Panc1 (cell line): ENCODE data around the gene PSMD7. TPM values are rescaled to one million over a fixed set of nuclear protein-coding genes. Genes with fewer than 3 reads are reported as not detected.

Source experiments
- ATAC-seq: fragments of 200-7000 bp; cut with Tn5 transposase; 2 replicates; pipeline ENCODE4 v1.9.1; 2020; ENCODE audit warnings: mild to moderate bottlenecking, moderate library complexity
- BruUV-seq: library from RNA; stranded (reverse); fragments of 400-500 nt; replicated peaks from 2 replicates; lab custom pipeline; 2021; lab: Mats Ljungman, UMichigan
- CTCF ChIA-PET: fragments of 300-600 bp; sonication (Branson Sonifier 250); formaldehyde crosslinking; loops from one replicate; lab custom pipeline; 2022; ENCODE audit warnings: antibody characterized with exemption; lab: Charles Lee
- POLR2A ChIA-PET: fragments of 300-600 bp; sonication (Branson Sonifier 250); formaldehyde crosslinking; loops from one replicate; lab custom pipeline; 2022; ENCODE audit warnings: antibody characterized with exemption; lab: Charles Lee
- DNase-seq: peaks from one replicate; pipeline ENCODE4 v3.0.0-alpha.2; 2010; ENCODE audit warnings: low read depth, low spot score
- H3K27ac ChIP-seq: 2 replicates; pipeline ENCODE4 v1.5.1; 2011; ENCODE audit warnings: mild to moderate bottlenecking, low read length, inconsistent platforms
- H3K27me3 ChIP-seq: fragments of 200-500 bp; sonication (Bioruptor generic); 2 replicates; pipeline ENCODE4 v1.6.0; 2014; ENCODE audit warnings: low read length, inconsistent platforms; ENCODE audit not compliant: control insufficient read depth, insufficient read depth
- H3K36me3 ChIP-seq: fragments of 200-500 bp; sonication (Bioruptor generic); 2 replicates; pipeline ENCODE4 v1.5.1; 2014; ENCODE audit warnings: inconsistent platforms, mild to moderate bottlenecking, low read length, moderate library complexity; ENCODE audit not compliant: control insufficient read depth, insufficient read depth
- H3K4me1 ChIP-seq: 2 replicates; pipeline ENCODE4 v1.5.1; 2011; ENCODE audit warnings: inconsistent platforms, mild to moderate bottlenecking, low read length, moderate library complexity; ENCODE audit not compliant: control insufficient read depth, insufficient read depth
- H3K4me3 ChIP-seq, 2 experiments: 2 replicates each; pipeline ENCODE4 v1.5.1; 2011 to 2012; ENCODE audit warnings: low read depth in 2 of 2, low read length in 2 of 2, mild to moderate bottlenecking in 2 of 2, inconsistent platforms in 1 of 2, moderate library complexity in 1 of 2
- H3K9me3 ChIP-seq: fragments of 200-500 bp; sonication (Bioruptor generic); 2 replicates; pipeline ENCODE4 v1.5.1; 2014; ENCODE audit warnings: low read depth, mild to moderate bottlenecking, inconsistent platforms, low read length, moderate library complexity; ENCODE audit not compliant: control insufficient read depth, insufficient read depth
- POLR2AphosphoS5 ChIP-seq: IDR thresholded peaks from 2 replicates; pipeline ENCODE4 v1.6.1; 2012; ENCODE audit warnings: mild to moderate bottlenecking, low read depth, low read length, moderate library complexity
- SIN3A ChIP-seq: IDR thresholded peaks from 2 replicates; pipeline ENCODE4 v1.6.1; 2012; ENCODE audit warnings: low read depth, mild to moderate bottlenecking, low read length, moderate library complexity, borderline replicate concordance; ENCODE audit not compliant: insufficient read depth
- TCF7L2 ChIP-seq: IDR thresholded peaks from 2 replicates; pipeline ENCODE4 v1.6.1; 2011; ENCODE audit warnings: mild to moderate bottlenecking, low read depth, low read length, inconsistent platforms
- in situ Hi-C: cut with HindIII; loops from 2 replicates; pipeline ENCODE4 v1.10.0; 2016; ENCODE audit warnings: low sequenced_read_pairs, low pct_unique_long_range_greater_than_20kb
- intact Hi-C: fragments of 100-400 bp; cut with micrococcal nuclease; formaldehyde crosslinking; loops from one replicate; pipeline ENCODE4 v1.10.0; 2022; ENCODE audit not compliant: unreplicated experiment
- total RNA-seq: library from RNA; stranded (reverse); gene quantifications from one replicate; pipeline ENCODE4 v1.2.1, GENCODE V29; 2021; ENCODE audit not compliant: unreplicated experiment
- TF ChIP-seq, protein P1 (sequence below): fragments of 450-650 bp; IDR thresholded peaks from 2 replicates; pipeline ENCODE4 v1.5.1; 2017; ENCODE audit warnings: mild to moderate bottlenecking
- TF ChIP-seq, protein P2 (sequence below), 2 experiments: IDR thresholded peaks; 2 replicates each; pipeline ENCODE4 v1.6.1; 2011 to 2012; ENCODE audit warnings: low read depth in 2 of 2, control low read depth in 1 of 2, low read length in 1 of 2, mild to moderate bottlenecking in 1 of 2, moderate library complexity in 1 of 2; ENCODE audit not compliant: insufficient read depth in 1 of 2

Gene PSMD7
- total RNA-seq, 1 experiment from 2014 or later, result 83.9 TPM

- ChIA-PET CTCF (no interaction called here), POLR2A (interaction anchor here (0.7 kb wide), 1 partner anchor 1236 kb away, joined by 3 read pairs; no protein-coding TSS in a partner anchor)
- intact Hi-C loops, result no loop called here
- H3K27ac ChIP-seq, result no peak overlapping the region
- in situ Hi-C loops, result no loop called here
- ATAC-seq, result no peak
- H3K27me3 ChIP-seq, result no peaks in the 10 kb centered on the region
- peaks cover 43% of the 10 kb centered on the region for H3K36me3 ChIP-seq
- H3K9me3 ChIP-seq, result no peaks in the 10 kb centered on the region
- no peak overlapping the region for H3K4me3 ChIP-seq
- TF ChIP-seq POLR2AphosphoS5, result no peak
- TF ChIP-seq, protein P1, sequence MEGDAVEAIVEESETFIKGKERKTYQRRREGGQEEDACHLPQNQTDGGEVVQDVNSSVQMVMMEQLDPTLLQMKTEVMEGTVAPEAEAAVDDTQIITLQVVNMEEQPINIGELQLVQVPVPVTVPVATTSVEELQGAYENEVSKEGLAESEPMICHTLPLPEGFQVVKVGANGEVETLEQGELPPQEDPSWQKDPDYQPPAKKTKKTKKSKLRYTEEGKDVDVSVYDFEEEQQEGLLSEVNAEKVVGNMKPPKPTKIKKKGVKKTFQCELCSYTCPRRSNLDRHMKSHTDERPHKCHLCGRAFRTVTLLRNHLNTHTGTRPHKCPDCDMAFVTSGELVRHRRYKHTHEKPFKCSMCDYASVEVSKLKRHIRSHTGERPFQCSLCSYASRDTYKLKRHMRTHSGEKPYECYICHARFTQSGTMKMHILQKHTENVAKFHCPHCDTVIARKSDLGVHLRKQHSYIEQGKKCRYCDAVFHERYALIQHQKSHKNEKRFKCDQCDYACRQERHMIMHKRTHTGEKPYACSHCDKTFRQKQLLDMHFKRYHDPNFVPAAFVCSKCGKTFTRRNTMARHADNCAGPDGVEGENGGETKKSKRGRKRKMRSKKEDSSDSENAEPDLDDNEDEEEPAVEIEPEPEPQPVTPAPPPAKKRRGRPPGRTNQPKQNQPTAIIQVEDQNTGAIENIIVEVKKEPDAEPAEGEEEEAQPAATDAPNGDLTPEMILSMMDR, result no peak
- no peak for TF ChIP-seq TCF7L2
- no peak for DNase-seq
- no peaks in the 10 kb centered on the region for H3K4me1 ChIP-seq
- TSS peak; percentile 30 for BruUV-seq
Observed at GRCh38 chr16:74305281-74305680, 8.7 kb downstream of the PSMD7 start.

DNA sequence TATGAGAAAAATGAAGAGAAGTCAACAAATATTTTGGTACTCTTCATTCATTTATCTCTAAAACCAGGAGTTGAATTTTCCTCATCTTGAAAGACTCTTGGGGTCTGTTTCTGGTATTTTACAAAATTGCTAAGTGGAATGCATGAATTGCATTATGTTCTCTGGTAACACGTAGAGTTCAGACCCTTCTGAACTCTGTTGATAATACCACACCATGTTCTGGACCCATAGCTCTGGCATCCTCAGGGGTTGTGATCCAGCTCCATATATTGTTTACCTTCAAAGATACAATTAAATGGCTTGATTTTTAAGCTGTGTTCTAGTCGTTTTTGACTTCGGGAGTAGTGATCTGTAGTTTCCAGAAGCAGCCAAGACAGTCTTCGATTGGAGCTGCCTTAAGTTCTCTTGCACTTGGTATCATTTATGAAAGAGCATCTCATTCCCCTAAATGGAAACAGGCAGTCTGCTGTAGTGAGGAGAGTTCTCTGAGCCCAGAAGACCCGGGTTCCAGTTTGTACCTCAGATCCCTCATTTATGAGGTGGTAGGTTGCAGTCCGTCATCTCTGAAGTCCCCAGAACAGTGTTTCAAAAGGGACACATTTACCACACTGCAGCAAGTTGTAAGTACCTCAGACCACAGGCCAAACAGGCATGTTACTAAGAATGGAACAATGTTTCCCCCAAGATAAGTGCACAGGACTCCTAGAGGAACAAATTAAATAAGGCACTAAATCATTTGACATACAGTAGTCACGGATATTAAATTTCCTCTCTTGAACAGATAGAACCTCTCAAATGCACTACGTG is 9.6 kb downstream of the PSMD7 start:
- intact Hi-C loops (no loop called here), in situ Hi-C loops (no loop called here)
- CTCF ChIA-PET, result no interaction called here
- POLR2A ChIA-PET, result no interaction called here
- Histone ChIP-seq H3K4me3 (no peak overlapping the region), H3K27me3 (no peaks in the 10 kb centered on the region), H3K9me3 (no peaks in the 10 kb centered on the region), H3K4me1 (no peaks in the 10 kb centered on the region), H3K36me3 (peaks cover 34% of the 10 kb centered on the region), H3K27ac (no peak overlapping the region)
- no peak for DNase-seq
- TF ChIP-seq, protein P1, result no peak
- TF ChIP-seq SIN3A (no peak), TCF7L2 (no peak), POLR2AphosphoS5 (no peak; the same call in none of the 2 replicates)
- TF ChIP-seq, protein P2, sequence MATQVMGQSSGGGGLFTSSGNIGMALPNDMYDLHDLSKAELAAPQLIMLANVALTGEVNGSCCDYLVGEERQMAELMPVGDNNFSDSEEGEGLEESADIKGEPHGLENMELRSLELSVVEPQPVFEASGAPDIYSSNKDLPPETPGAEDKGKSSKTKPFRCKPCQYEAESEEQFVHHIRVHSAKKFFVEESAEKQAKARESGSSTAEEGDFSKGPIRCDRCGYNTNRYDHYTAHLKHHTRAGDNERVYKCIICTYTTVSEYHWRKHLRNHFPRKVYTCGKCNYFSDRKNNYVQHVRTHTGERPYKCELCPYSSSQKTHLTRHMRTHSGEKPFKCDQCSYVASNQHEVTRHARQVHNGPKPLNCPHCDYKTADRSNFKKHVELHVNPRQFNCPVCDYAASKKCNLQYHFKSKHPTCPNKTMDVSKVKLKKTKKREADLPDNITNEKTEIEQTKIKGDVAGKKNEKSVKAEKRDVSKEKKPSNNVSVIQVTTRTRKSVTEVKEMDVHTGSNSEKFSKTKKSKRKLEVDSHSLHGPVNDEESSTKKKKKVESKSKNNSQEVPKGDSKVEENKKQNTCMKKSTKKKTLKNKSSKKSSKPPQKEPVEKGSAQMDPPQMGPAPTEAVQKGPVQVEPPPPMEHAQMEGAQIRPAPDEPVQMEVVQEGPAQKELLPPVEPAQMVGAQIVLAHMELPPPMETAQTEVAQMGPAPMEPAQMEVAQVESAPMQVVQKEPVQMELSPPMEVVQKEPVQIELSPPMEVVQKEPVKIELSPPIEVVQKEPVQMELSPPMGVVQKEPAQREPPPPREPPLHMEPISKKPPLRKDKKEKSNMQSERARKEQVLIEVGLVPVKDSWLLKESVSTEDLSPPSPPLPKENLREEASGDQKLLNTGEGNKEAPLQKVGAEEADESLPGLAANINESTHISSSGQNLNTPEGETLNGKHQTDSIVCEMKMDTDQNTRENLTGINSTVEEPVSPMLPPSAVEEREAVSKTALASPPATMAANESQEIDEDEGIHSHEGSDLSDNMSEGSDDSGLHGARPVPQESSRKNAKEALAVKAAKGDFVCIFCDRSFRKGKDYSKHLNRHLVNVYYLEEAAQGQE (IDR thresholded peaks at IDR 0.05; ENCODE audit: insufficient read depth in 1 of 2, low read depth in 2 of 2, low read length in 1 of 2), result no peak
- ATAC-seq, result peak; percentile 8; the same call in 1 of the 2 replicates
- BruUV-seq, result no TSS peak
